Endothelial cell (in vitro differentiated cells): Measurements from ENCODE around the gene MCCC2. TPM values are rescaled to one million over a fixed set of nuclear protein-coding genes. Genes with fewer than 3 reads are reported as not detected.
"Not testable (repeated sequence)": the region's sequence is repeated elsewhere in the genome, so short reads cannot be mapped to it uniquely, and the experiment has no call there.

Source experiments
- DNase-seq: peaks from one replicate; pipeline ENCODE4 v3.0.0; 2021; ENCODE audit warnings: low spot score
- H3K27ac Mint-ChIP-seq: one replicate; pipeline ENCODE4 v1.8.0; 2021; ENCODE audit warnings: mixed read lengths, inconsistent platforms; ENCODE audit not compliant: unreplicated experiment
- H3K27me3 Mint-ChIP-seq: one replicate; pipeline ENCODE4 v1.8.0; 2021; ENCODE audit warnings: mild to moderate bottlenecking, moderate library complexity, mixed read lengths, inconsistent platforms; ENCODE audit not compliant: unreplicated experiment
- H3K36me3 Mint-ChIP-seq: one replicate; pipeline ENCODE4 v1.8.0; 2021; ENCODE audit warnings: mild to moderate bottlenecking, low read depth, mixed read lengths, inconsistent platforms; ENCODE audit not compliant: unreplicated experiment
- H3K4me1 Mint-ChIP-seq: one replicate; pipeline ENCODE4 v1.8.0; 2021; ENCODE audit warnings: mild to moderate bottlenecking, mixed read lengths, inconsistent platforms; ENCODE audit not compliant: unreplicated experiment
- H3K4me3 Mint-ChIP-seq: one replicate; pipeline ENCODE4 v1.8.0; 2021; ENCODE audit warnings: mild to moderate bottlenecking, mixed read lengths, inconsistent platforms; ENCODE audit not compliant: unreplicated experiment
- H3K9me3 Mint-ChIP-seq: one replicate; pipeline ENCODE4 v1.8.0; 2021; ENCODE audit warnings: mixed read lengths, inconsistent platforms; ENCODE audit not compliant: unreplicated experiment
- CTCF ChIP-seq: fragments of 200-600 bp; sonication (generic); IDR thresholded peaks from one replicate; pipeline ENCODE4 v1.5.0; 2021; ENCODE audit warnings: antibody characterized with exemption; ENCODE audit not compliant: unreplicated experiment
- long read RNA-seq: library from polyadenylated mRNA; unstranded; transcript quantifications from one replicate; pipeline ENCODE4 v2.0.0, GENCODE V29; 2020; ENCODE audit not compliant: unreplicated experiment
- total RNA-seq: library from RNA; stranded (reverse); fragmentation: NEBNext Ultra II Directional; extraction: Animal tissue kit (Norgen Biotek cat#: 25700); gene quantifications from one replicate; pipeline ENCODE4 v1.2.1, GENCODE V29; 2021; ENCODE audit not compliant: unreplicated experiment

MCCC2 gene
- total RNA-seq: 38.3 TPM
- long read RNA-seq, transcript MCCC2-201 (17 exons, 3,665 nt): major isoform, 6 of 11 reads
- long read RNA-seq, partial matches to known transcripts: 0 of 11 reads
- long read RNA-seq, other reads (novel, unspliced or antisense): 4 of 11 reads

DNA sequence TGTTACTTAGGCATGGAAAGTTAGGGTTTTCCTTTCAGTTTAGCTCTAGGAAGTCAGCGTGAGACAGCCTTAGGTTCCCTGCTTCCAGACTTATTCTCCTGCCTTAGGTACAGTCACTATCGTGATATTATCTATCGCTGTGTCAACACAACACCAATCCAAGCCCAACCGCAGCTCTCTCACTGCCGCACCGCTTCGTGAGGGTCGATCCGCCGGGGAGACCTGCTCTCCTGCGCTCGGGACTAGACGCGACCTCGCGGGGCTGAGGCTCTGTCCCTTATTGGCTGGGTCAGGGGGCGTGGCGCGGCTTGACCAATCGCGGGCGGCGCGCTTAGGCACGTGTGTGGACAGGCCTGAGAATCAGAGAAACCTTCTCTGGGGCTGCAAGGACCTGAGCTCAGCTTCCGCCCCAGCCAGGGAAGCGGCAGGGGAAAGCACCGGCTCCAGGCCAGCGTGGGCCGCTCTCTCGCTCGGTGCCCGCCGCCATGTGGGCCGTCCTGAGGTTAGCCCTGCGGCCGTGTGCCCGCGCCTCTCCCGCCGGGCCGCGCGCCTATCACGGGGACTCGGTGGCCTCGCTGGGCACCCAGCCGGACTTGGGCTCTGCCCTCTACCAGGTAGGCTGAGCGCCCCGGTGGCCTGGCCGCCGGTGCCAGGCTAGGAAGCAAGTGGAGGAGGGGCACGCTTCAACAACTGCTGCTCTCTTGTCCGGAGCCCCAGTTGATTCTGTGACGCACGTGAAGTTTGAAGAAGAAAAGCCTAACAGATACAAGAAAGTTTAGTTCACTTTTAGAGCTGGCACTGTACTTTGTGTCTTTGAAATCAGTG, at the start of gene MCCC2:
MCCC2 (plus strand) TSS at position 400 of the 825 bp plus-strand sequence; CDS start at position 486, 86 bp downstream.
- no peaks in the 10 kb centered on the region for H3K9me3 Mint-ChIP-seq
- peaks cover 12% of the 10 kb centered on the region for H3K4me1 Mint-ChIP-seq
- TF ChIP-seq CTCF: no peak
- peak within 1 kb of the TSS; percentile 95 for H3K4me3 Mint-ChIP-seq
- H3K36me3 Mint-ChIP-seq: peaks cover 14% of the 10 kb centered on the region
- DNase-seq: peak; percentile 98
- peaks cover 1% of the 10 kb centered on the region for H3K27me3 Mint-ChIP-seq
- H3K27ac Mint-ChIP-seq: peak within 1 kb of the TSS; percentile 85

DNA sequence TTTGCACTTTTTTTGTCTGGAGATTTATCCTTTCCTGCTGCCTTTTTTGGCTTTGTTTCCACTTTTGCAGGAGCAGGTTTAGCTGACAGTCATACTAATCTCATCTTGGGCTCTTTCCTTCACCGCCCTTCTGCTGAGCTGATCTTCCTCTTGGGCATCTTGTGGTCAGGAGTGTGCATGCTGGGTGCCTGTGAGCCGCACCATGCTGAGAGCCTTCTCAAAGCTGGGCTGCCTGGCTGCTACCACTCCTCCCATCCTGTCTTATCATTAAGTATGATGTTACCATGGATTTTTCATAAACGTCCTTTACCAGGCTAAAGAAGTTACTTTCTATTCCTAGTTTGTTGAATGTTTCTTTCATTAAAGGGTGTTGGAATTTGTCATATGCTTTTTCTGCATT, 49.5 kb upstream of the MCCC2 start:
- H3K27me3 Mint-ChIP-seq: no peaks in the 10 kb centered on the region
- H3K36me3 Mint-ChIP-seq: peaks cover 24% of the 10 kb centered on the region
- DNase-seq: no peak
- no peaks in the 10 kb centered on the region for H3K9me3 Mint-ChIP-seq
- no peak overlapping the region for H3K4me3 Mint-ChIP-seq
- H3K27ac Mint-ChIP-seq: no peak overlapping the region
- TF ChIP-seq CTCF: no peak
- peaks cover 4% of the 10 kb centered on the region for H3K4me1 Mint-ChIP-seq

- not testable (repeated sequence) for H3K9me3 Mint-ChIP-seq, H3K27me3 Mint-ChIP-seq, H3K4me3 Mint-ChIP-seq, DNase-seq, H3K4me1 Mint-ChIP-seq, H3K27ac Mint-ChIP-seq
- peaks cover 36% of the 10 kb centered on the region for H3K36me3 Mint-ChIP-seq
Observed at GRCh38 chr5:71550885-71551284, 36.3 kb upstream of the MCCC2 start.

- H3K27ac Mint-ChIP-seq, H3K27me3 Mint-ChIP-seq, H3K4me1 Mint-ChIP-seq, DNase-seq, H3K9me3 Mint-ChIP-seq: not testable (repeated sequence)
- peaks cover 36% of the 10 kb centered on the region for H3K36me3 Mint-ChIP-seq
- H3K4me3 Mint-ChIP-seq: peak overlapping the region; percentile 25
Observed at GRCh38 chr5:71551582-71551981, 35.6 kb upstream of the MCCC2 start.

DNA sequence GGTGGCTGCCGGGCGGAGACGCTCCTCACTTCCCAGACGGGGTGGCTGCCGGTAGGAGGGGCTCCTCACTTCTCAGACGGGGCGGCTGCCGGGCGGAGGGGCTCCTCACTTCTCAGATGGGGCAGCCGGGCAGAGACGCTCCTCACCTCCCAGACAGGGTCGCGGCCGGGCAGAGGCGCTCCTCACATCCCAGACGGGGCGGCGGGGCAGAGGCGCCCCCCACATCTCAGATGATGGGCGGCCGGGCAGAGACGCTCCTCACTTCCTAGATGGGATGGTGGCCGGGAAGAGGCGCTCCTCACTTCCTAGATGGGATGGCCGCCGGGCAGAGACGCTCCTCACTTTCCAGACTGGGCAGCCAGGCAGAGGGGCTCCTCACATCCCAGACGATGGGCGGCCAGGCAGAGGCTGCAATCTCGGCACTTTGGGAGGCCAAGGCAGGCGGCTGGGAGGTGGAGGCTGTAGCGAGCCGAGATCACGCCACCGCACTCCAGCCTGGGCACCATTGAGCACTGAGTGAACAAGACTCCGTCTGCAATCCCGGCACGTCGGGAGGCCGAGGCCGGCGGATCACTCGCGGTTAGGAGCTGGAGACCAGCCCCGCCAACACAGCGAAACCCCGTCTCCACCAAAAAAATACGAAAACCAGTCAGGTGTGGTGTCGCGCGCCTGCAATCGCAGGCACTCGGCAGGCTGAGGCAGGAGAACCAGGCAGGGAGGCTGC, 35.0 kb upstream of the MCCC2 start:
- peaks cover 34% of the 10 kb centered on the region for H3K36me3 Mint-ChIP-seq

DNA sequence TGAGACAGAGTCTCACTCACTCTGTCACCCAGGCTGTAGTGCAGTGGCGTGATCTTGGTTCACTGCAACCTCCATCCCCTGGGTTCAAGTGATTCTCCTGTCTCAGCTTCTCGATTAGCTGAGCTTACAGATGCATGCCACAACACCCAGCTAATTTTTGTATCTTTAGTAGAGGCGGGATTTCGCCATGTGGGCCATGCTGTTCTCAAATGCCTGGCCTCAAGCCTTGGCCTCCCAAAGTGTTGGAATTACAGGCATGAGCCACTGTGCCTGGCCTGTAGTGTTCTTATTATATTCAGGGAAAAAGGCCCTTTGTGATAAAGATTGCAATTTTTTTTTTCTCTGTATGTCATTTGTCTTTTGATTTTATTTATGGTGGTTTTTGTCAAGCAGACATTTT, 24.0 kb upstream of the MCCC2 start:
- Mint-ChIP-seq H3K27me3 (no peaks in the 10 kb centered on the region), H3K36me3 (no peaks in the 10 kb centered on the region), H3K4me3 (no peak overlapping the region), H3K27ac (no peak overlapping the region), H3K4me1 (no peaks in the 10 kb centered on the region), H3K9me3 (no peaks in the 10 kb centered on the region)
- TF ChIP-seq CTCF: no peak
- no peak for DNase-seq

More for the DNA sequence above, 35.0 kb upstream of the MCCC2 start:
- DNase-seq, H3K9me3 Mint-ChIP-seq, H3K4me1 Mint-ChIP-seq, H3K27ac Mint-ChIP-seq, H3K27me3 Mint-ChIP-seq, H3K4me3 Mint-ChIP-seq: not testable (repeated sequence)
